Right cardiac atrium (tissue), 5 donors: ENCODE data around the gene KIF14. TPM values are rescaled to one million over a fixed set of nuclear protein-coding genes. Genes with fewer than 3 reads are reported as not detected.
A peak's percentile ranks its signal among the peaks of the same experiment; 100 is the strongest.

Experiments used
- ATAC-seq, 2 donors: fragments of 200-7000 bp; cut with Tn5 transposase; one replicate each; pipeline versions ENCODE4 v1.8.0 to v1.9.1; 2020; ENCODE audit warnings: moderate library complexity in 2 of 2, mild to moderate bottlenecking in 1 of 2
- DNase-seq, 3 donors: peaks; one replicate each; pipeline ENCODE4 v3.0.0-alpha.2; 2020
- H3K27ac ChIP-seq: one replicate; pipeline ENCODE4 v1.5.1; 2013; ENCODE audit warnings: mild to moderate bottlenecking, low read length, control low read depth, moderate library complexity
- H3K27me3 ChIP-seq: one replicate; pipeline ENCODE4 v1.6.1; 2013; ENCODE audit not compliant: control insufficient read depth, insufficient read depth
- H3K4me1 ChIP-seq: one replicate; pipeline ENCODE4 v1.6.1; 2013; ENCODE audit warnings: low read length; ENCODE audit not compliant: control insufficient read depth, insufficient read depth
- H3K4me3 ChIP-seq: one replicate; pipeline ENCODE4 v1.5.1; 2013; ENCODE audit warnings: low read length, control low read depth
- H3K9me3 ChIP-seq: one replicate; pipeline ENCODE4 v1.6.1; 2013; ENCODE audit warnings: low read length; ENCODE audit not compliant: control insufficient read depth
- WGBS: extraction: QIAGEN DNeasy Blood & Tissue Kit; methylation state at CpG from one replicate; pipeline ENCODE4 v1.1.7; 2013; 5-methylcytosine and 5-hydroxymethylcytosine counted together
- intact Hi-C, 4 donors: fragments of 100-400 bp; cut with DNase I; formaldehyde crosslinking; loops; one replicate each; pipeline versions ENCODE4 v1.11.0 to v1.14.0; 2022 to 2023
- polyA plus RNA-seq: library from polyadenylated mRNA; stranded (reverse); fragments of 200-250 nt; gene quantifications from one replicate; pipeline ENCODE4 v1.2.3, GENCODE V29; 2013
- total RNA-seq, 4 donors: library from RNA; stranded (reverse); fragmentation: NEBNext Ultra II Directional; extraction: Animal tissue kit (Norgen Biotek cat#: 25700); gene quantifications; one replicate each; pipeline ENCODE4 v1.2.1, GENCODE V29; 2021
- donor health status: healthy with polysubstance abuse.
- donor health status: DM: no; HTN: yes; CAD: no.
- donor health status: DM: no; HTN: no; CAD: no.
- donor health status: DM: no; HTN: yes; CAD: no; lungs with severe emphysema.
- donor health status: DM: yes; HTN: yes; CAD: no.

Gene KIF14
- total and polyA plus RNA-seq, 5 donors, result 0.02 to 0.37 (median 0.17) TPM

DNA sequence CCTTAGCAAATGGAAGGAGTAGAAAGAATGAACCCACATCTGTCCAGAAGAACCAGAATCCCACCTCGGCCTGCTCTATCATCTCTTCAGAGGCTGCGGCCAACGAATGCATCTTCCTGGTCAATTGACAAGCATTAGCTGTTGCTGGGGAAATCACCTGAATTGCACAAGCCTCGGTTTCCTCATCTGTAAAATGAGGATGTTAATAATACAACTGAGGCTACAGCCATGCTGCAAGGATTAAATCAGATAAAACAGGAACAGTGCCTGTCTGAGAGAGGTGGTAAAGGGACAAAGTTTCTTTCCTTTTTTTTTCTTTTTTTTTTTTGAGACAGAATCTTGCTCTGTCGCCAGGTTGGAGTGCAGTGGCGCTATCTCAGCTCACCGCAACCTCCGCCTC is 99.8 kb downstream of the KIF14 start:
- Histone ChIP-seq H3K4me1 (no peaks in the 10 kb centered on the region), H3K9me3 (no peaks in the 10 kb centered on the region), H3K27me3 (no peaks in the 10 kb centered on the region), H3K4me3 (no peak overlapping the region), H3K27ac (no peak overlapping the region)
- intact Hi-C loops, result no loop called here
- 92% methylated on average over 8 of the region's 8 CpGs for WGBS
- no peak for ATAC-seq
- DNase-seq, result no peak

DNA sequence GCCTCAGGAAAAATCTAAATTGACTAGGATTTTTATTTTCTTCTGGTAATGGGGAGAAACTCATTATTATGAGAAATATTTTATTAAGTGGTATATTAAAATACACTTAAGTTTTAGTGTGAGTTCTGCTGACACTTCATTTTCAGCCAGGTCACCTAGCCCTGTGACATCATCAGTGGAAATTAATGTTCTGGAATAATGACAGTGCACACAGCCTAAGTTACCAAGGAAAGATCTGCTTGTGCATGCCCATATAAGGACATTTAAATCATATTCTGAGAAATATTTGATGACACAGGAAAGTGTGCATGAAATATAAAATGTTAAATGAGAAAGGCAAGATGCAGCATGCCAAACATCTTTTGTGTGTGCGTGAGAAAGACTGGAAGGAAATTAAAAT is 102.0 kb downstream of the KIF14 start:
- Histone ChIP-seq H3K9me3 (no peaks in the 10 kb centered on the region), H3K4me1 (no peaks in the 10 kb centered on the region), H3K4me3 (no peak overlapping the region), H3K27ac (no peak overlapping the region), H3K27me3 (no peaks in the 10 kb centered on the region)
- intact Hi-C loops, result no loop called here
- WGBS, result 83% methylated on average over 1 of the region's 1 CpG
- ATAC-seq (no peak), DNase-seq (no peak)

DNA sequence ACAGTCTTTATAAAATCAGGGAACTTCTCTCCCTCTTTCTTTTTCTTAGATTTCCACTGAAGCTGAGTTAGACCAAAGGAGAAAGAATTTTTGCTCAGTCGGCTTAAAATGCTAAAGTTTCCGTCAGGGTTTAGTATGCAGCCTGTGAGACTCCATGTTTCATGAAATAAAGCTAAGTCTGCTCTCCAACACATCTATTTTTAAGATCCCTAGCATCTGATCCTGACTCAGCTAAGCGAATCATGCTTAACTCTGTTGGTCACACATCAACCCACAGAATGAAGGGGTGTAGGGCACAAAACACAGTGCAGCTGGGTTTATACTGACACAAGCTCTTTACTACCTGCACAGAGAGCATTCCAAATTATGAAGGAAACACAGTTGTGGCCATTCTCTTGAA is 108.4 kb downstream of the KIF14 start:
- no peaks in the 10 kb centered on the region for H3K27me3 ChIP-seq
- WGBS, result 55% methylated on average over 3 of the region's 3 CpGs
- no peaks in the 10 kb centered on the region for H3K9me3 ChIP-seq
- H3K27ac ChIP-seq, result no peak overlapping the region
- intact Hi-C loops, result no loop called here
- no peak for DNase-seq
- no peaks in the 10 kb centered on the region for H3K4me1 ChIP-seq
- H3K4me3 ChIP-seq, result no peak overlapping the region
- ATAC-seq, result no peak

DNA sequence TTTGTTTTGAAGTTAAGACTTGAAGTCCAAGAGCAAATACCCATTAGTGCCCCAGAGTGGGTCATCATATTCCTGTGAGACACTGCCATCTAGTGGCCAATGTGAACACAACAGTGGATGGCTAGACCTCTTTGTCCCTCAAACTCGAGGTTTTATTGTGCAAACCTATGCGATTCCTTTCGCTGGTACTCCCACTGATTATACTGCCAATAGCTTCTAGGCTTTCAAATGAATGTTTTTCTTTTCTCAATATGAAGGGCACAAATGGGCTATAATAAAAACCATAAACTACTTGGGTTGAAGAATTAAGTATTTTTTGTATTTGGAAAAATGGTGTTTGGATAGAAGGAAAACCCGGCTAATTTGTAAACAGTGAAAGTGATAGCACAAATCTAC is 110.3 kb downstream of the KIF14 start:
- no peaks in the 10 kb centered on the region for H3K27me3 ChIP-seq
- peak in 2 of 3 donors; percentile 34 to 61 for DNase-seq
- intact Hi-C loops, result no loop called here
- no peak overlapping the region for H3K27ac ChIP-seq
- no peaks in the 10 kb centered on the region for H3K9me3 ChIP-seq
- H3K4me3 ChIP-seq, result no peak overlapping the region
- 21% methylated on average over 4 of the region's 4 CpGs for WGBS
- ATAC-seq, result peak; percentile 81 to 86
- H3K4me1 ChIP-seq, result no peaks in the 10 kb centered on the region

DNA sequence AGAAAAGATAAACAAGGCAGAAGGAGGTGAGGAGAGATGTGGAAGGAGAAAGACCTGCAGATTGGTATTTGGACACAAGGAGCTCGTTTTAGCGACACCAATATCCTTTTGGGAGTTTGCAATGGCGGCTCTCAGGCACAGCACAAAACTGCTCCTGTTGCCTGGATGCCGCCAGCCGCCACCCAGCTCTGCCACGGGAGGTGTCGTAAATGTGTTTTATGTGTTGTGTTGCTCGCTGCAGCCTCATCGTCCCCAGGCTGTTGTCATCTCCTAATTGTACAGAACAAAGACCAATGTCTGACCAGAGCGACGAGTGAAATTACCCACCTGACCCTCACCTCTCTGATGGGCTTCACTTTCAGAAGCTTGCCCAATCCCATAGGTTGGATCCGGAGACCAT is 114.1 kb downstream of the KIF14 start:
- Histone ChIP-seq H3K27me3 (no peaks in the 10 kb centered on the region), H3K27ac (no peak overlapping the region), H3K9me3 (no peaks in the 10 kb centered on the region), H3K4me3 (no peak overlapping the region), H3K4me1 (no peaks in the 10 kb centered on the region)
- WGBS, result 85% methylated on average over 12 of the region's 12 CpGs
- no peak for ATAC-seq
- DNase-seq, result no peak
- intact Hi-C loops, result no loop called here

DNA sequence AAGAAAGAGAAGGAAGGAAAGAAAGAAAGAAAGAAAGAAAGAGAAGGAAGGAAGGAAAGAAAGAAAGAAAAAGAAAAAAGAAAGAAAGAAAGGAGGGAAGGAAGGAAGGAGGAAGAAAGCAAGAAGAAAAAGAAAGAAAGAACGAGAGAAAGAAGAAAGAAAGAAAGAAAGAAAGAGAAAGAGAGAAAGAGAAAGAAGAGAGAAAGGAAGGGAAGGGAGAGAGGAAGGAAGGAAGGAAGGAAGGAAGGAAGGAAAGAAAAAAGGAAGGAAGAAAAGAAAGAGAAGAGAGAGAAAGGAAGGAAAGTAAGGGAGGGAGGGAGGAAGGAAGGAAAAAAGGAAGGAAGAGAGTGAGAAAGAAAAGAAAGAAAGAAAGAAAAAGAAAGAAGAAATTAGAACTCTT is 115.3 kb downstream of the KIF14 start:
- 78% methylated on average over 1 of the region's 1 CpG for whole genome bisulfite sequencing
- no peaks in the 10 kb centered on the region for H3K27me3 ChIP-seq
- intact Hi-C loops, result no loop called here
- DNase-seq (no peak), ATAC-seq (no peak)
- H3K4me3 ChIP-seq, result no peak overlapping the region
- H3K9me3 ChIP-seq, result no peaks in the 10 kb centered on the region
- no peak overlapping the region for H3K27ac ChIP-seq
- no peaks in the 10 kb centered on the region for H3K4me1 ChIP-seq

Other genes with a start within 250 kb of the KIF14 start
- gene ZNF281, start 210.7 kb downstream of the KIF14 start, total RNA-seq, result 1 to 10 TPM; 8.2 to 9.2 (median 9.0) TPM
- 4.0 TPM for gene ZNF281, start 210.7 kb downstream of the KIF14 start, polyA plus RNA-seq
- 10 to 100 TPM; 11.0 to 14.9 (median 12.8) TPM for gene DDX59, start 49.2 kb upstream of the KIF14 start, total RNA-seq
- gene DDX59, start 49.2 kb upstream of the KIF14 start, polyA plus RNA-seq, result 17.1 TPM
- gene CAMSAP2, start 118.1 kb upstream of the KIF14 start, total RNA-seq, result 10 to 100 TPM; 33.7 to 39.5 (median 37.2) TPM
- 6.9 TPM for gene CAMSAP2, start 118.1 kb upstream of the KIF14 start, polyA plus RNA-seq